Measurements from ENCODE around the gene MAPK14. TPM values are rescaled to one million over a fixed set of nuclear protein-coding genes. Genes with fewer than 3 reads are reported as not detected.

MAPK14 gene
- total and polyA plus RNA-seq, 10 of the 15 experiments (the other 5 are each of a cell fraction or from before 2014, with no cell fraction given) = 12.5 to 59.5 (median 43.0) TPM

DNA sequence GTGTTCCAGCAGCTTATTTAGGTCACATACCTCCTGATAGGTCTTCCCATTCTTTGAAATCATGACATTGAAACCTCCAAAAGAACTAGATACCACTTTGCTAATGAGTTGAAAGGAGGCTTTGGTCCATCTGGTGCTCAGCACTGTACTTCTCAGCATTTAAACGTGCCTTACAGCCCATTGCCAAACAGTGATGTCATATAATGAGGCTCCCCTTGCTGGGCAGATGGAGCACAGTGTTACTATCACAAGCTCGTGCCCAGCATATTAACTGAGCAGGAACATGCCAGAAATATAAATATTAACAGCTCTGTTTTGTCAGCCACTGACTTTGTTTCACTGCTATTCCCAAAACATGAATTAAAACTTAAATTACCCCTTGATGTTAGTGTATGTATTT is 77.2 kb downstream of the MAPK14 start:
- ATAC-seq (no peak), FAIRE-seq (no peak), DNase-seq (ENCODE audit: low read depth, low spot score) (no peak)
- Histone ChIP-seq H3K4me2 (ENCODE audit: control insufficient read depth, insufficient read depth) (no peak overlapping the region), H3K27ac (ENCODE audit: control insufficient read depth, insufficient read depth) (no peak overlapping the region), H3K36me3 (ENCODE audit: control insufficient read depth in 2 of 2, insufficient read depth in 2 of 2, low read length in 1 of 2) (peaks cover 3 to 16% of the 10 kb centered on the region in 2 experiments; a peak in 3 of 4 replicates), H2AFZ (ENCODE audit: control insufficient read depth, low read depth, low read length) (no peak overlapping the region), H4K20me1 (ENCODE audit: control insufficient read depth, insufficient read depth) (no peaks in the 10 kb centered on the region), H3K79me2 (ENCODE audit: control insufficient read depth, insufficient read depth, low read length) (no peaks in the 10 kb centered on the region), H3K9ac (ENCODE audit: control insufficient read depth, insufficient read depth, low read length) (no peak overlapping the region), H3K27me3 (replicated peaks in 1 of 2; ENCODE audit: control insufficient read depth in 2 of 2, insufficient read depth in 2 of 2, low read length in 1 of 2) (no peaks in the 10 kb centered on the region), H3K4me1 (ENCODE audit: control insufficient read depth, insufficient read depth, low read length) (peaks cover 5% of the 10 kb centered on the region), H3K9me3 (replicated peaks; ENCODE audit: control insufficient read depth, insufficient read depth, low read length) (no peaks in the 10 kb centered on the region), H3K4me3 (no peak overlapping the region)
- ChIA-PET RAD21 (ENCODE audit: unreplicated experiment) (interaction anchor here (1.1 kb wide), 1 partner anchor 10 kb away, joined by 3 read pairs; no protein-coding TSS in a partner anchor), POLR2A (interaction anchor here (0.9 kb wide), 2 partner anchors 16 to 26 kb away, joined by 3 read pairs; no protein-coding TSS in a partner anchor), SMC1A (ENCODE audit: uncharacterized antibody, unreplicated experiment) (interaction anchor here (1.1 to 2.7 kb wide), 4 partner anchors 8 to 16 kb away, joined by 3 to 14 read pairs (median 7); no protein-coding TSS in a partner anchor), CTCF (interaction anchor here (0.7 to 4.0 kb wide), 10 partner anchors 8 to 79 kb away, joined by 3 to 28 read pairs (median 4); partner anchors contain the start of gene MAPK14)
- 100% methylated on average over 2 of the region's 2 CpGs for WGBS (ENCODE audit: insufficient coverage, insufficient replicate concordance, low lambda C conversion rate, missing lambda C conversion rate)
- intact Hi-C loops (cut with micrococcal nuclease; ENCODE audit: unreplicated experiment) (no loop called here), in situ Hi-C loops (cut with MboI) (no loop called here)
- no TSS peak for BruUV-seq (replicated peaks)
- no peak for TF ChIP-seq MXI1 (IDR thresholded peaks at IDR 0.05; ENCODE audit: low read depth, low read length)
- no peak for TF ChIP-seq ZZZ3 (IDR thresholded peaks at IDR 0.05; ENCODE audit: control insufficient read depth, insufficient read length, low read depth)
- no peak for TF ChIP-seq EZH2 (IDR thresholded peaks at IDR 0.05; ENCODE audit: borderline replicate concordance, control insufficient read depth, low read depth, low read length)
- no peak for TF ChIP-seq SREBF1 (IDR thresholded peaks at IDR 0.05; ENCODE audit: low read length)
- TF ChIP-seq PAX5 (IDR thresholded peaks at IDR 0.05; ENCODE audit: borderline replicate concordance, low read depth, low read length) = no peak
- no peak for TF ChIP-seq SIX5 (IDR thresholded peaks at IDR 0.05; ENCODE audit: low read depth, low read length, severe bottlenecking)
- no peak for TF ChIP-seq ZNF622 (IDR thresholded peaks at IDR 0.05)
- TF ChIP-seq E4F1 (IDR thresholded peaks at IDR 0.05; ENCODE audit: borderline replicate concordance, partially characterized antibody) = no peak
- TF ChIP-seq HCFC1 (IDR thresholded peaks at IDR 0.05; ENCODE audit: low read length) = no peak
- TF ChIP-seq MEF2B (IDR thresholded peaks at IDR 0.05; ENCODE audit: partially characterized antibody, poor library complexity, severe bottlenecking) = no peak
- no peak for TF ChIP-seq KAT2A (conservative IDR thresholded peaks at IDR 0.05; ENCODE audit: control insufficient read depth, low read depth, low read length)
- no peak for TF ChIP-seq CHD1 (IDR thresholded peaks at IDR 0.05; ENCODE audit: low read depth, low read length)
- no peak for TF ChIP-seq TCF3 (IDR thresholded peaks at IDR 0.05; ENCODE audit: borderline replicate concordance, insufficient read depth, low read depth, low read length)
- TF ChIP-seq FOXK2 (IDR thresholded peaks at IDR 0.05) = no peak
- TF ChIP-seq CUX1 (IDR thresholded peaks at IDR 0.05; ENCODE audit: insufficient replicate concordance, low read depth, low read length) = no peak
- no peak for TF ChIP-seq ZNF24 (IDR thresholded peaks at IDR 0.05)
- no peak for TF ChIP-seq YY1 (IDR thresholded peaks at IDR 0.05; ENCODE audit: low read depth, low read length)
- TF ChIP-seq SPI1 (IDR thresholded peaks at IDR 0.05; ENCODE audit: borderline replicate concordance, insufficient read depth, low read depth, low read length) = no peak
